GM18511 (cell line): ENCODE results near the gene ATP10A.

Source experiments
- ATAC-seq: cut with Tn5 transposase; IDR thresholded peaks from one replicate; pipeline ENCODE4 v1.9.1; 2021; ENCODE audit warnings: mild to moderate bottlenecking, moderate library complexity; ENCODE audit not compliant: unreplicated experiment

The ATP10A gene, protein sequence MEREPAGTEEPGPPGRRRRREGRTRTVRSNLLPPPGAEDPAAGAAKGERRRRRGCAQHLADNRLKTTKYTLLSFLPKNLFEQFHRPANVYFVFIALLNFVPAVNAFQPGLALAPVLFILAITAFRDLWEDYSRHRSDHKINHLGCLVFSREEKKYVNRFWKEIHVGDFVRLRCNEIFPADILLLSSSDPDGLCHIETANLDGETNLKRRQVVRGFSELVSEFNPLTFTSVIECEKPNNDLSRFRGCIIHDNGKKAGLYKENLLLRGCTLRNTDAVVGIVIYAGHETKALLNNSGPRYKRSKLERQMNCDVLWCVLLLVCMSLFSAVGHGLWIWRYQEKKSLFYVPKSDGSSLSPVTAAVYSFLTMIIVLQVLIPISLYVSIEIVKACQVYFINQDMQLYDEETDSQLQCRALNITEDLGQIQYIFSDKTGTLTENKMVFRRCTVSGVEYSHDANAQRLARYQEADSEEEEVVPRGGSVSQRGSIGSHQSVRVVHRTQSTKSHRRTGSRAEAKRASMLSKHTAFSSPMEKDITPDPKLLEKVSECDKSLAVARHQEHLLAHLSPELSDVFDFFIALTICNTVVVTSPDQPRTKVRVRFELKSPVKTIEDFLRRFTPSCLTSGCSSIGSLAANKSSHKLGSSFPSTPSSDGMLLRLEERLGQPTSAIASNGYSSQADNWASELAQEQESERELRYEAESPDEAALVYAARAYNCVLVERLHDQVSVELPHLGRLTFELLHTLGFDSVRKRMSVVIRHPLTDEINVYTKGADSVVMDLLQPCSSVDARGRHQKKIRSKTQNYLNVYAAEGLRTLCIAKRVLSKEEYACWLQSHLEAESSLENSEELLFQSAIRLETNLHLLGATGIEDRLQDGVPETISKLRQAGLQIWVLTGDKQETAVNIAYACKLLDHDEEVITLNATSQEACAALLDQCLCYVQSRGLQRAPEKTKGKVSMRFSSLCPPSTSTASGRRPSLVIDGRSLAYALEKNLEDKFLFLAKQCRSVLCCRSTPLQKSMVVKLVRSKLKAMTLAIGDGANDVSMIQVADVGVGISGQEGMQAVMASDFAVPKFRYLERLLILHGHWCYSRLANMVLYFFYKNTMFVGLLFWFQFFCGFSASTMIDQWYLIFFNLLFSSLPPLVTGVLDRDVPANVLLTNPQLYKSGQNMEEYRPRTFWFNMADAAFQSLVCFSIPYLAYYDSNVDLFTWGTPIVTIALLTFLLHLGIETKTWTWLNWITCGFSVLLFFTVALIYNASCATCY (N-terminal part only)

DNA sequence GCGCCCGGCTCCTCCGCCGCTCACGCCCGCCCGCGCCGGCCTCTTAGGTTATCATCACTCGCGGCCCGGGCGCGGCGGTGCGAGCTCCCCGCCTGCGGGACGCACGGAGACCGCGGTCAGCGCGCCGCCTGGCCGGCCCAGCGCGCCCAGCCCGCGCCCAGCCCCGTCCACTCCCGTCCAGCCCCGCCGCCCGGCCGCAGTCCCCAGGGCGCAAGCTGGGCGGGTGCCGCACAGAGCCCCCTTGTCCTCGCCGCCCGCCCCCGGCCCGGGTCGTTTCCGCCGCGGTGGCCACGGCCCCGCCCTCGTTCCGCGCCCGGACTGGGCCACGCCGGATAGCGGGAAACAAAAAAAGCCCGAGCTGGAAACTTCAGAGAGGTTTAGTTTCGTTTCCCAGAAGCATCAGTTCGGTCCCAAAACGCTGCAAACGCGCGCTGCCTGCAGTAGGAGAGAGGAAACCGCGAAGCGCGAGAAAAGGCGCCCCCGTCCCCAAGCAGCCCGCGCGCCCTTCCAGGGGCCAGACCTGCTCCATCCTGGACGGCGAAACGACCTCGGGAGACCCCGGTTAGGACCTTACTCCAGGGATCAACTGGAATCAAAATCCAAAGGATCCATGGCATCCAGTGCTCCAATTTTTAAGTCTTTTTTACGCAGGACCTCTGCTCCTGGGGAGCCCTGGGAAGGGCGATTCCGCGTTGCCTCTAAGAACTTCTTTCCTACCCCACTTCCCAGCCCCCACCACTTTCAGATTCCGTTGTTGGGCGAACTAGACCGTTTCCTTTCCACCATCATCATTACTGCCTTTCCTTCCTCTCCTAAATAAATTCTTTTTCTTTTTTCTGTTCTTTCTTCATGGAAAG lies at the start of gene ATP10A:
Gene ATP10A, minus strand, starts transcription at position 217 of the 857 bp plus-strand sequence. CDS start 231 bp downstream, outside the sequence.
- no peak for ATAC-seq

DNA sequence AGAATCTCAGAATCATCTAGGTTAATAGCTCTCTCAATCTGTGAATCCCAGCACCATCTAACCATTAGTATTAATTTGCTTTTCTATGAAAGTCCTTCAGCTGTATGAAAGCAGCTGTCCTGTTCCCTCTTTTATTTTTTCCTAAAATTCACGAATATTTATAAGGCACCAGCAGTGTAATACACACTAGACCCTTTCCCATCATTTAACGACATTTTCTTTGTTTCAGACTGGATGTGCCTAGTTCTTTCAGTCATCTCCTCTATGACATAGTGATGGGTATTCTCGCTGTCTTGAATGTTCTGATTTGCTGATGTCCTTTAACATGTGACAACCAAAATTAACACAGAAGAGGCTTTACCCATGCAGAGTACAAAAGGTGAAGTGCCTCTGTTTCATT lies 48.9 kb upstream of the ATP10A start:
- ATAC-seq = no peak

DNA sequence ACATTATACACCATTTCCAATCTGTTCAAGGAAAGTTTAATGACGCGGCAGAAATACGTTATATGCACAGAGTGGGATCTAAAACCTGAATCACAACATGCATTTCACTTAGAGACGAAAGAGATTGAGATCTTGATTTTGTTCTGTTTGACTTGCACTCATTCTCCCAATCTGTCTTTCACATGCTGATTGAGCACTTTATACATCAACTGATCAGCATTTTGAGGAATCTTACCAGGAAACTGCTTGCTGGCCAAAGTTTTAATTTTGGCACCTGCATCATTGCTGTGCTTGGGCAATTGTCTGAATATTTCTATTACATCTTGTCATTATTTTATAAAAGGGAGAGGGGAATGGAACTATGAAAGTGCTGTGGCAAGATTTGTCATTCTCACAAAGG lies 47.7 kb upstream of the ATP10A start:
- no peak for ATAC-seq

DNA sequence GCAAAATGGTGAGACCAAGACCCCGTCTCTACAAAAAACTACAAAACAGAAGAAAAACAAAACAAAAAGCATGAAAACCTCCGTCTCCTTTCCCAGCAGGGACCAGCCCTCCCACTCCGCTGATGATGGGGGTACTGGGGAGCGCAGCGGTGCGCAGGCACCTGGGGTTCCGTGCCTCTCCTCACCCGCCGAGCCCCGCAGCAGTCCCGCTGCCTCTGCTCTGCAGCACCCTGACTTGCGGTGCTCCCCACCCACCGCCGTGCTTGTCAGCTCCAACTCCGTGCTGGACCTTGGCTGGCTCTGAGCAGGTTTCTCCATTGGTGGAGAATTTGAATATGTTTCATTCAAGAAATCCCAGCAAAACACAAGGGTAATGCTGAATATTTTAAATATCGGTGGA lies 46.7 kb upstream of the ATP10A start:
- ATAC-seq = no peak

DNA sequence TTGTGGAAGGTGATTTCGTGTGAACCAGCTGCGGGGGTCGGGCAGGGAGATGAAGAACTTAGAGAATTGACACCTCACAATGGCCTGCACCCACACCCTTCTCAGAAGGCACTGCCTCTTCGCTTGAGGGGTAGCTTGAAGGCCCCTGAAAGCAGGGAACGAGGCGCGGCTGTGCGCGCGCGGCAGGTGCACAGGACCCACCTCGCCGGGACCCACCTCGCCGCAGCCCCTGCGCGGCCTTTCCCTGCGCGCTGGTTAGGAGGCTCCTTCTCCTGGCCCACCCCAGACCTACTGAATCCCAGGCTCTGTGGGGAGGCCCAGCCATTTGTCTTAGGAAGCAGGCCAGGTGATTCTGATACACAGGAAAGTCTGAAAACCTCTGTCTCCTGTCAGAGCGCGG lies 46.2 kb upstream of the ATP10A start:
- no peak for ATAC-seq

DNA sequence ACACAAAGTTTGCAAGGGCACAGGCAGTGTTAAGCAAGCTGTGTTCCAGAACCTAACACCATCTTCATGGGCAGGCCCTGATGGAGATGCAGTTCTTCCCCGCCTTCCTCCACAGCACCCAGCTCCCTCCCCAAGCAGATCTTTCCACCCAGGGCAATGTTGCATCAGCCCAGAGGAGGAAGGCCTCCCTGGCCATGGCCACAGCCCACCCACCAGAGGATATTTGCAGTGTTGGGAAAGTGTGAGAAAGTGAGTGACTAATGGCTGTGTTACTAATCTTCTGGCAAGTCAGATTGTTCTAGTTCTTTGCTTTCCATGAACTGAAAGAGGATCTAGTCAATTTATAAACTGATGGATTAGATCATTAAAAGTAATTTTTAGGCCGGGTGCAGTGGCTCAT lies 42.0 kb upstream of the ATP10A start:
- ATAC-seq = no peak

DNA sequence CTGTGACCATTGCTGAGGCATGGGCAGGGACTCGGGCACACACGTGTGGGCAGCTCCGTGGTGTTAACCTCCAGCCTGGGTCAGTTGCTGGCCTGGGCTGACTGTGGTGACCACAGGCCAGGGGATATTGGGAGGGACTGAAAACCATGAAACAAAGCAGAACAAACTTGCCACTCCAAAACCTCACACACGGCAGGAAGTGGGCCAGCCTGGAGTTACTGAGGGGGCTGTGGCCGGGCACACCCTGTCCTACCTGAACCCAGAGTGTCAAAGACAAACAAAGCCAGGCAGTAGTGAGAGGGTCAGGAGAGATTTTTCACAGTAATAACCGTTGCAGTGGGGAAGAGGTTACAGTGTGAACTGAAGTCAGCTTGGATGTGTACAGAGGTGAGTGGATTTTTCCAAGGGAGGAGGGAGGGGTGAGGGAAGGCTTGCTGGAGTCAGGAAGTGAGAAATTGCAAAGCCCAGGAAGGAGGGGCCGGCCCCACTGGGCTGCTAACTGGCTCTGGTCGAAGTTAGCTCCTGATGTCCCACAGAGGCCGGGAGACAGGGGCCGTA lies 40.0 kb upstream of the ATP10A start:
- no peak for ATAC-seq

DNA sequence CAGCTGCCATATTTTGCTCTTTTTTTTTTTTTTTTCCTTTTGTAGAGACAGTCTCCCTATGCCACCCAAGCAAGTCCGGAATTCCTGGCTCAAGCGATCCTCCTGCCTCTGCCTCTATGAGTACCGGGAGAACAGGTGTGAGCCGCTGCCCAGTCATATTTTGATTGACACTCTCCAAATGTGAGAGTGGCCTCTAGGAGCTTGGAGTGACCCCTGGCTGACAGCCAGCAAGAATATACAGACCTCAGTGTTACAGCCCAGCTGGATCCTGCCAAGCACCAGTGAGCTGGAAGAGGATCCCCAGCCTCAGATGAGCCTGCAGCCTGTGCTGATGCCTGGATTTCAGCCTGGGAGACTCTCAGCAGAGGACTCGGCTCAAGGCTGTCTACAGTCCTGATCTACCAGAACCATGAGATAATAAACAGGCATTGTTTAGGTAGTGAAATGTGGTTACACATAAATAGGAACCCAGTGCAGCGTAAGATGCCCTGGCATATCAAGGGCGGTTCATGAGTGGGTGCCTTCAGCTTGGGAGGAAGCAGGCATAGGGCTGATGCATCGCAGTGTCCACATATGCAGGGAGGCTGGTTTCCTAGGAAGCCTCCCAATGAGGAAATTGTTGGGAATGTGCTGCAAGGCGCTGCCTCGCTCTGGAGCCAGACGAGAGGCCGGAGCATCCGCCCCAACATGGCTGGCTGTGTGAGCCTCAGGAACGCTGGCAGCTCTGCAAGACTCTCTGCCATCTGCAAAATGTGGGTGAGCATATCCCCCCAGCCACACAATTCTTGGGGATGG lies 38.9 kb upstream of the ATP10A start:
- ATAC-seq = no peak

DNA sequence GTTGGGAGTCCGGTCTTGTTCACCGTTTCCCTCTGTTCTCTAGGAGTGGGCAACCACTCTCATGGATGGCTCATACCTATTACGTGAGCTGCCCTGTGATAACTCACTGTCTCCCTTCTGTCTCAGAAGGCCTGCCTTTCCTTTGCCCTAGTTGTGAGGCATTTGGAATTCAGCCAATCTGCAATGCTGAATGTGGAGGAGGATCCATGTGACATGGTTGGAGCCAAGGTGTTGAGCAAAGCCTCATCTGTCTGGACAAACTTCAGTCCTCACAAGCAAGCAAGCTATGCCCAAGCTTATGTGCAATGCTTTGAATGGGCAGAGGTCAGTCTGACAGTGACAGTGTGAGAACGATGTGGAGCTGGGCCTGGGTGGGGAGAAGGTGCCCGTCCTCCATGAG lies 37.8 kb upstream of the ATP10A start:
- ATAC-seq = no peak

DNA sequence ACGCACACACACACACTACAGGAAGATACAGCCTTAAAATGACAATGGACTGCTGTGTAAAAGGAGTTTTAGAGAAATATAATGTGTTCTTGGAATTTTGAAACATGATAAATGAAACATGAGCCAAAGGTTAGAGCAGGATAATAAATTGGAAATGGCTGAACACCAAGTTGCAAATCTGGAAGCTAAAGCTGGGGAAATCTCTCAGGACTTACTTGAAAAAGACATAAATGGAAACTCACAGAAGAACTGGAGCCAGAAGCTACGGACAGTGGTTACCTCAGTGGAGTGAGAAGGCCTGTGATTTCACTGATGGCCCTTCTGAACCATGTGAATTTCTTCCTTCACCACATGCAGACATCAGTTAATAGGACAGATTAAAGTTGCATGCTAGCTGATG lies 37.3 kb upstream of the ATP10A start:
- ATAC-seq = no peak

DNA sequence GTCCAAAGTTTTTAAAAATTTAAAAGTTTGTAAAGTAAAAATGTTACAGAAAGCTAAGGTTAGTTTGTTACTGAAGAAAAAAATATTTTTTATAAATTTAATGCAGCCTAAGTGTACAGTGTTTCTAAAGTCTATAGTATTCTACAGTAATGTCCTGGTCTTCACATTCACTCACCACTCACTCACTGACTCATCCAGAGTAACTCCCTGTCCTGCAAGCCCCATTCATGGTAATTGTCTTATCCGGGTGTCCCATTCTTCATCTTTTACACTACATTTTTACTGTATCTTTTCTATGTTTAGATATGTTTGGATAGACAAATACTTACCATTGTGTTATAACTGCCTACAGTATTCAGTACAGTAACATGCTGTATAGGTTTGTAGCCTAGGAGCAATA lies 36.7 kb upstream of the ATP10A start:
- ATAC-seq = no peak

DNA sequence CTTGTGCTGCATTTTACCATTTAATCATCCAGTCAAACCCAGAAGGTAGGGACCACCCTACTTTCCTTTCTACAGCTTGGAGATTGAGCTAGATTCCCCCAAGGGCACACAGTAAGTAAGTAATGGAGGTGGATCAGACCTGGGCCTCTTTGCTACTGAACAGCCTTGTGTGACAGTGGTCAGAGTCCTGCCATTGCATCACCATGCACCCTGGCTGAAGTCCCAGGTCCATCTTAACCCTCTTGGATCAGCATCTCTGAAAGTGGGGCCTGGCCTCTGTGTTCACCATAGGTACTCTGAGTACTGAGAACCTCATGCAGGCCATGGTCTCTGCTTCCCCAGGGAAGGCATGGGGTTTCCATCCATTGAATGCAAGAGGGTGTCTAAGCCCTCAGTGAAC lies 34.5 kb upstream of the ATP10A start:
- ATAC-seq = no peak

DNA sequence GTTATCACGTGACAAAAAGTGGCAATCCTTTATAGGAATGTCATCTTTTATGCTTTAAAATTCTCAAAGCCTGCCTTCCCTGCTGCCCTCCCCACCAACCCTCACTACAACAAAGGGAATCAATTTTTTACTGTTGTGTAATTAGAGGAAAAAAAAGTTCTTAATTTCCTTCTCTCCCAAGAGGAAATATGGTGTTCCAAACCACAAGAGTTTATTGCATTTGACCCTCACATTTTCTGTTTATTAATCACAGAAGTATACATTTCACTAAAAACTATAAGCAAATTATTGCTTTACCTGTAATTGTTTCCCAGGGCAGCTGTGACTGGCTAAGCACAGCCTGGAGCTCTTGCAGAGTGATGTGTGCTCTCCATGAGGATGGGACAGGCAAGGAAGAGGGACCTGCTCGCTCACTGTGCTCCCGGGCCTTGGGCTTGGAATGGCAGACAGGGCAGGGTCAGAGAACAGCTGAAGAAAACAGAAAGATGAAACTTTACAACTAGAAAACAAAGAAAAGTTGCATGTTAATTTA lies 31.3 kb upstream of the ATP10A start:
- no peak for ATAC-seq

DNA sequence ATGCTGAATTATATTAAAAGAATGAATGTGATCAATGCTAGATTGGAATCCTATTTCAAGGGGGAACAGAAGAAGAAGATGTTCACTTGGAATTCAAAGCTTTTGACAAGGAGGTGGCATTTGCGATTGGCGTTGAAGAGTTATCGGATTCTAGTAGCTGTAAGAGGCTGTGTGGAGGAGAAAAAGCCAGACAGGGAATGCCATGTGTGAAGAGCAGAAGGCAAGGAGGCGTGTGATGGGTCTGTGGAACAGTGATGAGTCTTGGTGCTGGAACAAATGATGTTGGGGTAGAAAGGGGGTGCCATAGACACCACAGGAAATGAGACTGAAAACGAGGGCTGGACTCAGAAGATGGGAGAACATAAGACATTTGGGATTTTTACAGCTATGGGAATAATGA lies 30.5 kb upstream of the ATP10A start:
- ATAC-seq = no peak

DNA sequence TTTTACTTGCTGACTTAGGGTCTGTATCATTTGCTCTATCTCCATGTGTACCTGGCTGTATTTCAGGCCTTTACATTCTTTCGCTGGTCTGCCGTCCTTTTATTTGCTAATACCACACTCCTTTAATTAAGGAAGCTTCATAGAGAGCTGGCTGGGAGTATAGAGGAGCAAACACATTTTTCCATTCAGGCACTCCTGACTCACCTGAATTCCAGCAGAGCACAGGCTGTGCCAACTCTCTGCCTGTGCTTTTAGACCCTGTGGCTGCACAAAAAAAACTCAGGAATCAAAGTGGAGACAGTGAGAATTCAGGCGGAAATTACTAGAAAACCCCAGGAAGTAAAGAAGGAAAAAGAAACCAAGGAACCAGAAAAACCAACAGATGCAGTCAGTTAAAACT lies 29.0 kb upstream of the ATP10A start:
- no peak for ATAC-seq

DNA sequence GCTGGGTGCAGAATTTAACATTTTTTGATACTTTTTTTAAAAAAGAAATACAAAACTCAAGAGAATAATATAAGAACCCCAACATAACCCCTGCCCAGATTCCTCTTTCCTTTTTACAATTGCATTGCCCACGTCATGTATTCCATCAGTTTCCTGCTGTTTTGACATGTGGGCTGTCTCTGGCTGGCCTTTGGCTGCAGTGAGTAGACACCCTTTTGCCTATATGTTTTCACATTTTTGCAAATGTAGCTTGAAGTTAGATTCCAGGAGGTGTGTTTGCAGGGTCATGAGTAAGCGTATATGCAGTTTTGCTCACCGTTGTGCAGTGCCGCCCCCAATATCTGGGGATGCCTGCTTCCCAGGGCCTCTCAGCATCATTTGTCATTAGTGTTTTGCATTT lies 28.0 kb upstream of the ATP10A start:
- no peak for ATAC-seq

DNA sequence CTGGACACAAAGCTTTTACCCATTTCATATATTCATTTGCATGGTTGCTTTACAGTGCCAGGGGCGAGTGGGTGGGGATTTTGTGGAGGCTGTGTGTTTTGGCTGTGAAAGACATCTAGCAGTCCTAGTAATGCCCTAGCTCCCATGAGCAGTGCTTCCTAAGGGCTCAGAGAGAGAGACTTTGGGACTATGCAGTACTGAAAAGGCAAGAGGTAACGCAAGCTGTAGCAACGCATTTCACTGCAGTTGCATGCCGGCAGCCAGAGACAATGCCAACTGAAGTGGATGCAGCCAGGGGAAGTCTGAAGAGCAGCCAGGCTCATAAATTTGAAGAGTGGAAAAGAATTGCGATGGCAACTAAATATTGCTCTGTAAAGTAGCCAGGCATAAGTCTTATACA lies 27.4 kb upstream of the ATP10A start:
- no peak for ATAC-seq

DNA sequence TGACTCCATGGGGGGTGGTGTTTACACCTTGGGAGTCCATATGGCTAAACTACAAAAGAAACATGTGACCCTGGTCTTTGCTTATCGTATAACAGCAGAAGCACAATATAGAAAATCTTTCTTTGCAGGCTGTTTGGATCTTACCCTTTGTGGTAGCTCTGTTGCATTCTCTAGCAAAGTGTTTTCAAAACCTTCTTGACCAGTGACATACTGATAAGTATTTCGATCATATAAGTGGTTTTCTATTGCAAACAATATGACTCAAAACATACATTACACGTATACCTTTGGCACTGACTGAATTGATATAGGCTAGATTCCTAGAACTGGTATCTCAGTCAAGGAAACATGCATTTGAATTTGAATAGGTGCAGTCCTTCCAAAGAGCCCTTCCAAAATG lies 24.7 kb upstream of the ATP10A start:
- no peak for ATAC-seq

DNA sequence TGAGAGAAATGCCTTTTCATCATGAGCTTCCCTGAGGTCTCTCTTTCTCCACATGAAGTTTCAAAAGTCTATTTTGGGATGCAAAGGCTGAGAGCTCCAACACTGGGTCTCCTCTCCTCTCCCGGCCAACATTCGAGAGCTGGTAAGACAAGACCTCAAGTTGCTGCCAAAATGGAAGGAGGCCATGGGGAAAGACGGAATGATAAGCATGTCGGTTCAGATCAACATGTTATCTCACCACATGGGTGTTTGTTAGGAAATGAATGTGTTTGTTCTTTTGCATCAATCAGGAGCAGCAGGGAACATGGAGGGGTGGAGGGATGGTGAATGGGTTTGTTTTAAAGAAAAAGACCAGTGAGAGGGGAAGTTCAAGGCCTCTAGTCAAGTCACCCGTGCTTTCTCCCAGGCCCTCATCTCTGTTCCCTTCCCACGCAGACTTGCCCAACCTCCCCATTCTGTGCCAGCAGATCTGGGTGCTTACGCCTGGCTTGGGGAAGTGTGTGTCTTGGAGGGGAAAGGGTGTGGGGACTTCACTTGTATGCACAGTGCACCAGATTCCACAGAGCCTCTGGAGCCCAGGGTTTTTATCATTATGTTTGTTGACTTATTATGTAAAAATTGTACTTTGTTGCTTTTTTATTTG lies 23.5 kb upstream of the ATP10A start:
- no peak for ATAC-seq
